ENCODE results near the gene MAST4.

- no peak for TF ChIP-seq POLR2A (IDR thresholded peaks at IDR 0.05)
- TF ChIP-seq, protein P1, sequence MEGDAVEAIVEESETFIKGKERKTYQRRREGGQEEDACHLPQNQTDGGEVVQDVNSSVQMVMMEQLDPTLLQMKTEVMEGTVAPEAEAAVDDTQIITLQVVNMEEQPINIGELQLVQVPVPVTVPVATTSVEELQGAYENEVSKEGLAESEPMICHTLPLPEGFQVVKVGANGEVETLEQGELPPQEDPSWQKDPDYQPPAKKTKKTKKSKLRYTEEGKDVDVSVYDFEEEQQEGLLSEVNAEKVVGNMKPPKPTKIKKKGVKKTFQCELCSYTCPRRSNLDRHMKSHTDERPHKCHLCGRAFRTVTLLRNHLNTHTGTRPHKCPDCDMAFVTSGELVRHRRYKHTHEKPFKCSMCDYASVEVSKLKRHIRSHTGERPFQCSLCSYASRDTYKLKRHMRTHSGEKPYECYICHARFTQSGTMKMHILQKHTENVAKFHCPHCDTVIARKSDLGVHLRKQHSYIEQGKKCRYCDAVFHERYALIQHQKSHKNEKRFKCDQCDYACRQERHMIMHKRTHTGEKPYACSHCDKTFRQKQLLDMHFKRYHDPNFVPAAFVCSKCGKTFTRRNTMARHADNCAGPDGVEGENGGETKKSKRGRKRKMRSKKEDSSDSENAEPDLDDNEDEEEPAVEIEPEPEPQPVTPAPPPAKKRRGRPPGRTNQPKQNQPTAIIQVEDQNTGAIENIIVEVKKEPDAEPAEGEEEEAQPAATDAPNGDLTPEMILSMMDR (IDR thresholded peaks at IDR 0.05): no peak
These were observed 593.7 kb downstream of the MAST4 start for GRCh38 chr5:67189931-67190330.

All from esophagus squamous epithelium (tissue), 4 donors.